ENCODE measurements around the gene MTPN. TPM values are rescaled to one million over a fixed set of nuclear protein-coding genes. Genes with fewer than 3 reads are reported as not detected.

Gene MTPN
- total and polyA plus RNA-seq, 2 donors (not counting 1 experiment from before 2014, with no cell fraction given): 158 to 215 TPM

DNA sequence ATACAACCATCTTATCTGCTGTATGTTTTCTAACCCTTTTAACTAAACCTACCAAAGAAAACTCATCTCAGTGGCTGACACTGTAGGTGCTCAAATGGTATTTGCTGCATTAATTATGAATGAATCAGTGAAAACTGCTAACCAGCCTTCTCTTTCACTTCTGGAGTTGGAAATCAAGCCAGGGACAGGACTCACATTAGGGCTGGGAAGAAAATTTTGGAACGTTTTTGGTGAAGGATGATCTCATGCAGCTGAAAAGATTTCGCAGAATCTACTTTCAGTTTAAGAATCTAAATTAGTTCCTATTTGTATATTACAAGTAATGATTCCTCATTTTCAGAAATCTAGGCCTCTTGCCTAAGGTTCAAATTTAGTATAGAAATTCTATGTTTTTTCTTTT lies 12.9 kb downstream of the MTPN start:
- H3K4me2 ChIP-seq (ENCODE audit: extremely low read depth, insufficient read depth, low read length): peak overlapping the region; percentile 28
- H3K9me3 ChIP-seq (ENCODE audit: control insufficient read depth, insufficient read depth, low read depth, low read length): no peaks in the 10 kb centered on the region
- peaks cover 74% of the 10 kb centered on the region for H3K79me2 ChIP-seq (ENCODE audit: control insufficient read depth, insufficient read depth, low read length)
- peaks cover 3% of the 10 kb centered on the region for H4K20me1 ChIP-seq (ENCODE audit: control insufficient read depth, extremely low read depth, insufficient read depth, low read length)
- no peak overlapping the region for H3K9ac ChIP-seq (ENCODE audit: insufficient read depth, low read length)
- peak overlapping the region in 3 of 4 experiments; percentile 11 to 42 (median 35) for H3K4me3 ChIP-seq (replicated peaks in 1 of 4; ENCODE audit: control extremely low read depth in 1 of 4, insufficient read depth in 1 of 4, low read depth in 3 of 4, low read length in 4 of 4)
- no peak for TF ChIP-seq EZH2 (IDR thresholded peaks at IDR 0.05; ENCODE audit: low read length, missing control alignments)
- TF ChIP-seq, protein P1, sequence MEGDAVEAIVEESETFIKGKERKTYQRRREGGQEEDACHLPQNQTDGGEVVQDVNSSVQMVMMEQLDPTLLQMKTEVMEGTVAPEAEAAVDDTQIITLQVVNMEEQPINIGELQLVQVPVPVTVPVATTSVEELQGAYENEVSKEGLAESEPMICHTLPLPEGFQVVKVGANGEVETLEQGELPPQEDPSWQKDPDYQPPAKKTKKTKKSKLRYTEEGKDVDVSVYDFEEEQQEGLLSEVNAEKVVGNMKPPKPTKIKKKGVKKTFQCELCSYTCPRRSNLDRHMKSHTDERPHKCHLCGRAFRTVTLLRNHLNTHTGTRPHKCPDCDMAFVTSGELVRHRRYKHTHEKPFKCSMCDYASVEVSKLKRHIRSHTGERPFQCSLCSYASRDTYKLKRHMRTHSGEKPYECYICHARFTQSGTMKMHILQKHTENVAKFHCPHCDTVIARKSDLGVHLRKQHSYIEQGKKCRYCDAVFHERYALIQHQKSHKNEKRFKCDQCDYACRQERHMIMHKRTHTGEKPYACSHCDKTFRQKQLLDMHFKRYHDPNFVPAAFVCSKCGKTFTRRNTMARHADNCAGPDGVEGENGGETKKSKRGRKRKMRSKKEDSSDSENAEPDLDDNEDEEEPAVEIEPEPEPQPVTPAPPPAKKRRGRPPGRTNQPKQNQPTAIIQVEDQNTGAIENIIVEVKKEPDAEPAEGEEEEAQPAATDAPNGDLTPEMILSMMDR (conservative IDR thresholded peaks at IDR 0.05 in 1 of 2, IDR thresholded peaks at IDR 0.05 in 1 of 2; ENCODE audit: low read depth in 1 of 2, low read length in 2 of 2): no peak
- no peak overlapping the region for H2AFZ ChIP-seq (ENCODE audit: low read length)
- peak overlapping the region; percentile 14 for H3K27ac ChIP-seq (ENCODE audit: insufficient read depth, low read length)
- peaks cover 3% of the 10 kb centered on the region for H3K4me1 ChIP-seq (ENCODE audit: control insufficient read depth, extremely low read depth, insufficient read depth, low read length)
- peak; percentile 39 to 66 for DNase-seq (ENCODE audit: low read depth in 2 of 2)
- H3K27me3 ChIP-seq (ENCODE audit: control insufficient read depth, insufficient read depth, low read length): no peaks in the 10 kb centered on the region
- no peaks in the 10 kb centered on the region for H3K36me3 ChIP-seq (ENCODE audit: control insufficient read depth, insufficient read depth, low read length)

GRCh38 chr7:135962802-135963201 lies 14.4 kb downstream of the MTPN start:
- no peak overlapping the region for H2AFZ ChIP-seq (ENCODE audit: low read length)
- no peaks in the 10 kb centered on the region for H3K27me3 ChIP-seq (ENCODE audit: control insufficient read depth, insufficient read depth, low read length)
- TF ChIP-seq, protein P1 (conservative IDR thresholded peaks at IDR 0.05 in 1 of 2, IDR thresholded peaks at IDR 0.05 in 1 of 2; ENCODE audit: low read depth in 1 of 2, low read length in 2 of 2): no peak
- TF ChIP-seq EZH2 (IDR thresholded peaks at IDR 0.05; ENCODE audit: low read length, missing control alignments): no peak
- no peak for DNase-seq (ENCODE audit: low read depth in 2 of 2)
- H3K4me1 ChIP-seq (ENCODE audit: control insufficient read depth, extremely low read depth, insufficient read depth, low read length): peaks cover 3% of the 10 kb centered on the region
- H3K9me3 ChIP-seq (ENCODE audit: control insufficient read depth, insufficient read depth, low read depth, low read length): no peaks in the 10 kb centered on the region
- no peak overlapping the region for H3K9ac ChIP-seq (ENCODE audit: insufficient read depth, low read length)
- H4K20me1 ChIP-seq (ENCODE audit: control insufficient read depth, extremely low read depth, insufficient read depth, low read length): peaks cover 3% of the 10 kb centered on the region
- no peaks in the 10 kb centered on the region for H3K36me3 ChIP-seq (ENCODE audit: control insufficient read depth, insufficient read depth, low read length)
- H3K4me2 ChIP-seq (ENCODE audit: extremely low read depth, insufficient read depth, low read length): no peak overlapping the region
- no peak overlapping the region for H3K4me3 ChIP-seq (replicated peaks in 1 of 4; ENCODE audit: control extremely low read depth in 1 of 4, insufficient read depth in 1 of 4, low read depth in 3 of 4, low read length in 4 of 4)
- H3K27ac ChIP-seq (ENCODE audit: insufficient read depth, low read length): no peak overlapping the region
- peaks cover 81% of the 10 kb centered on the region for H3K79me2 ChIP-seq (ENCODE audit: control insufficient read depth, insufficient read depth, low read length)

GRCh38 chr7:135960709-135961451 lies 16.3 kb downstream of the MTPN start:
- Histone ChIP-seq H3K4me1 (ENCODE audit: control insufficient read depth, extremely low read depth, insufficient read depth, low read length) (peaks cover 3% of the 10 kb centered on the region), H3K9me3 (ENCODE audit: control insufficient read depth, insufficient read depth, low read depth, low read length) (no peaks in the 10 kb centered on the region), H3K27ac (ENCODE audit: insufficient read depth, low read length) (no peak overlapping the region), H3K27me3 (ENCODE audit: control insufficient read depth, insufficient read depth, low read length) (no peaks in the 10 kb centered on the region), H2AFZ (ENCODE audit: low read length) (no peak overlapping the region), H3K4me3 (replicated peaks in 1 of 4; ENCODE audit: control extremely low read depth in 1 of 4, insufficient read depth in 1 of 4, low read depth in 3 of 4, low read length in 4 of 4) (no peak overlapping the region), H3K36me3 (ENCODE audit: control insufficient read depth, insufficient read depth, low read length) (no peaks in the 10 kb centered on the region), H3K4me2 (ENCODE audit: extremely low read depth, insufficient read depth, low read length) (no peak overlapping the region), H3K9ac (ENCODE audit: insufficient read depth, low read length) (no peak overlapping the region), H3K79me2 (ENCODE audit: control insufficient read depth, insufficient read depth, low read length) (peaks cover 77% of the 10 kb centered on the region), H4K20me1 (ENCODE audit: control insufficient read depth, extremely low read depth, insufficient read depth, low read length) (peaks cover 3% of the 10 kb centered on the region)
- peak in 1 of 2 donors; percentile 52 for DNase-seq (ENCODE audit: low read depth in 2 of 2)
- no peak for TF ChIP-seq EZH2 (IDR thresholded peaks at IDR 0.05; ENCODE audit: low read length, missing control alignments)
- TF ChIP-seq, protein P1 (conservative IDR thresholded peaks at IDR 0.05 in 1 of 2, IDR thresholded peaks at IDR 0.05 in 1 of 2; ENCODE audit: low read depth in 1 of 2, low read length in 2 of 2): no peak

Data from fibroblast of lung (primary cell).